Liver (tissue), 9 donors: Measurements from ENCODE around the gene FAM53B. TPM values are rescaled to one million over a fixed set of nuclear protein-coding genes. Genes with fewer than 3 reads are reported as not detected.

Experiments
- DNase-seq: peaks from one replicate; pipeline ENCODE4 v3.0.0-alpha.2; 2017; ENCODE audit warnings: low spot score
- H3K27ac ChIP-seq, 2 donors: one replicate each; pipeline ENCODE4 v1.7.0; 2013; ENCODE audit warnings: inconsistent platforms in 2 of 2, low read length in 2 of 2, control low read depth in 1 of 2, low read depth in 1 of 2, mild to moderate bottlenecking in 1 of 2
- H3K27me3 ChIP-seq, 4 donors: one replicate each; pipeline versions ENCODE4 v1.6.1 to v1.7.0; 2013; ENCODE audit warnings: low read length in 3 of 4, inconsistent platforms in 1 of 4, mild to moderate bottlenecking in 1 of 4, moderate library complexity in 1 of 4; ENCODE audit not compliant: control insufficient read depth in 4 of 4, insufficient read depth in 4 of 4
- H3K36me3 ChIP-seq, 4 donors: one replicate each; pipeline versions ENCODE4 v1.6.1 to v1.7.0; 2013; ENCODE audit warnings: low read length in 3 of 4, mild to moderate bottlenecking in 3 of 4, low read depth in 1 of 4, moderate library complexity in 1 of 4; ENCODE audit not compliant: control insufficient read depth in 4 of 4, insufficient read depth in 3 of 4
- H3K4me1 ChIP-seq, 4 donors: one replicate each; pipeline versions ENCODE4 v1.6.1 to v1.7.0; 2013; ENCODE audit warnings: low read length in 3 of 4, mild to moderate bottlenecking in 3 of 4, moderate library complexity in 1 of 4; ENCODE audit not compliant: control insufficient read depth in 4 of 4, insufficient read depth in 4 of 4
- H3K4me3 ChIP-seq, 3 donors: one replicate each; pipeline versions ENCODE4 v1.6.1 to v1.7.0; 2013; ENCODE audit warnings: low read length in 3 of 3, control low read depth in 1 of 3, low read depth in 1 of 3, mild to moderate bottlenecking in 1 of 3
- H3K9ac ChIP-seq, 2 donors: one replicate each; pipeline ENCODE4 v1.7.0; 2013; ENCODE audit warnings: low read length in 2 of 2, mild to moderate bottlenecking in 2 of 2, moderate library complexity in 2 of 2, control low read depth in 1 of 2, low read depth in 1 of 2
- H3K9me3 ChIP-seq, 4 donors: one replicate each; pipeline versions ENCODE4 v1.6.1 to v1.7.0; 2013; ENCODE audit warnings: low read length in 3 of 4; ENCODE audit not compliant: control insufficient read depth in 4 of 4
- CTCF ChIP-seq: fragments of 150-350 bp; IDR thresholded peaks from 2 replicates; pipeline ENCODE4 v1.5.1; 2017; ENCODE audit warnings: improper control_type of control experiment, low read depth, low read length; ENCODE audit not compliant: missing input control
- FOXA2 ChIP-seq: IDR thresholded peaks from 2 replicates; pipeline ENCODE4 v1.6.1; 2016; ENCODE audit warnings: antibody characterized with exemption
- JUND ChIP-seq, 2 donors: IDR thresholded peaks; 2 replicates each; pipeline ENCODE4 v1.6.1; 2016; ENCODE audit warnings: antibody characterized with exemption in 2 of 2
- SP1 ChIP-seq: IDR thresholded peaks from 2 replicates; pipeline ENCODE4 v1.6.1; 2018; ENCODE audit warnings: antibody characterized with exemption, mild to moderate bottlenecking
- TAF1 ChIP-seq: conservative IDR thresholded peaks from 2 replicates; pipeline ENCODE4 v1.6.1; 2016; ENCODE audit warnings: antibody characterized with exemption, mild to moderate bottlenecking
- YY1 ChIP-seq: IDR thresholded peaks from 2 replicates; pipeline ENCODE4 v1.6.1; 2016; ENCODE audit warnings: antibody characterized with exemption, mild to moderate bottlenecking
- ZBTB33 ChIP-seq: IDR thresholded peaks from 2 replicates; pipeline ENCODE4 v1.6.1; 2016; ENCODE audit warnings: antibody characterized with exemption
- WGBS: extraction: QIAGEN DNeasy Blood & Tissue Kit; methylation state at CpG from one replicate; pipeline ENCODE4 v1.1.7; 2013; 5-methylcytosine and 5-hydroxymethylcytosine counted together
- polyA plus RNA-seq, 2 donors: library from polyadenylated mRNA; stranded (reverse) in 1 of 2; unstranded in 1 of 2; fragments of 200-250 nt in 1 of 2; fragments of >200 nt in 1 of 2; fragmentation: Nextera tagmentation in 1 of 2; extraction: Ambion mirVana in 1 of 2; gene quantifications; one replicate each; pipeline versions ENCODE4 v1.2.1 to v1.2.3, GENCODE V29; 2013 to 2015
- total RNA-seq, 2 donors: library from RNA; depleted of rRNA; stranded (reverse); fragments of >200 nt; gene quantifications; one replicate each; pipeline ENCODE4 v1.2.3, GENCODE V29; 2014
- TF ChIP-seq, protein P1 (sequence below): IDR thresholded peaks from 2 replicates; pipeline ENCODE4 v1.6.1; 2016; ENCODE audit warnings: antibody characterized with exemption
- TF ChIP-seq, protein P2 (sequence below): IDR thresholded peaks from 2 replicates; pipeline ENCODE4 v1.6.1; 2016; ENCODE audit warnings: antibody characterized with exemption, mild to moderate bottlenecking
- donor health status: healthy.
- donor health status: healthy.
- donor health status: healthy.
- donor health status: healthy.
- donor health status: healthy.

The FAM53B gene
- total and polyA plus RNA-seq, 4 donors = 1.1 to 24.0 (median 6.3) TPM

DNA sequence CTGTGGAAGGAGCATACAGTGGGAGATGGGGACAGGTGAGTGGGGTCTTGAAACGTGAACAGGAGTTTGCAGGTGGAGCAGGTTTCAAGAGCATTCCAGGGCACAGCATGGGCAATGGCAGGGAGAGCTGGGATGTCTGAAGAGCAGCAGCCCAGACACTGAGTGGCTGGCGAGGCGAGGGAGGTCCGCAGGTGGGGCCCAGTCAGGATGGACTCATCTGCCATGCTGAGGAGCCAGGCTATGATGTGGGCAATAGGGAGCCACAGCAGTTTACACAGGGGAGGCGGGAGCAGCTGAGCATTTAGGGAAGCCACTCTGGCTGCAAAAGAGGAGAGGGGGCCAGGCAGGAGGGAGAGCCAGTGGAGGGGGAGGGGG, 138.7 kb downstream of the FAM53B start:
- 92% methylated on average over 5 of the region's 5 CpGs for WGBS
- H3K4me1 ChIP-seq = no peaks in the 10 kb centered on the region
- no peaks in the 10 kb centered on the region for H3K9me3 ChIP-seq
- H3K36me3 ChIP-seq = peaks cover 0 to 2% (median 0%) of the 10 kb centered on the region in 4 donors
- TF ChIP-seq TAF1 (no peak), SP1 (no peak), CTCF (no peak), YY1 (no peak)
- H3K27ac ChIP-seq = no peak overlapping the region
- H3K4me3 ChIP-seq = no peak overlapping the region
- no peak for DNase-seq
- no peak overlapping the region for H3K9ac ChIP-seq
- no peaks in the 10 kb centered on the region for H3K27me3 ChIP-seq

DNA sequence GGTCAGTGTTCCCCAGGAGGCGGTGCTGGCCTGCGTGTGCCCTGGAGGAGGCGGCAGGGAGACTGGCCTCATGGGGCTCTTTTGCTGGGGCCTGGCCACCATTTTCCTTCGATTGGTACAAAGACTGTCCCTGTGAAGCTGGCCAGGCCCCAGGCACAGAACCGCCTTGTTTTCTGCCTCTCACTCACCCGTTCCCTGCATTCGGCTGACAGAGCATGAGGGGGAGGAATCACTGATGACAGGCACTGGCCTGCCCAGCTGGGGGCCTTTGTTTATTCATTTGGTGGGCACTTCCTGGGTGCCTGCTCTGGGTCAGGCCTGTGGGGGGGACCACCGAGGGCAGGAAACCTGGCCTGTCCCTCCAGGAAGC, 139.2 kb downstream of the FAM53B start:
- no peaks in the 10 kb centered on the region for H3K9me3 ChIP-seq
- no peak for DNase-seq
- H3K9ac ChIP-seq = no peak overlapping the region
- no peak overlapping the region for H3K27ac ChIP-seq
- 84% methylated on average over 8 of the region's 8 CpGs for WGBS
- no peak overlapping the region for H3K4me3 ChIP-seq
- no peaks in the 10 kb centered on the region for H3K4me1 ChIP-seq
- TF ChIP-seq FOXA2 (no peak), ZBTB33 (no peak), TAF1 (no peak), CTCF (no peak), JUND (IDR thresholded peaks at IDR 0.05) (no peak)
- TF ChIP-seq, protein P1, sequence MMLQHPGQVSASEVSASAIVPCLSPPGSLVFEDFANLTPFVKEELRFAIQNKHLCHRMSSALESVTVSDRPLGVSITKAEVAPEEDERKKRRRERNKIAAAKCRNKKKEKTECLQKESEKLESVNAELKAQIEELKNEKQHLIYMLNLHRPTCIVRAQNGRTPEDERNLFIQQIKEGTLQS = no peak
- TF ChIP-seq, protein P2, sequence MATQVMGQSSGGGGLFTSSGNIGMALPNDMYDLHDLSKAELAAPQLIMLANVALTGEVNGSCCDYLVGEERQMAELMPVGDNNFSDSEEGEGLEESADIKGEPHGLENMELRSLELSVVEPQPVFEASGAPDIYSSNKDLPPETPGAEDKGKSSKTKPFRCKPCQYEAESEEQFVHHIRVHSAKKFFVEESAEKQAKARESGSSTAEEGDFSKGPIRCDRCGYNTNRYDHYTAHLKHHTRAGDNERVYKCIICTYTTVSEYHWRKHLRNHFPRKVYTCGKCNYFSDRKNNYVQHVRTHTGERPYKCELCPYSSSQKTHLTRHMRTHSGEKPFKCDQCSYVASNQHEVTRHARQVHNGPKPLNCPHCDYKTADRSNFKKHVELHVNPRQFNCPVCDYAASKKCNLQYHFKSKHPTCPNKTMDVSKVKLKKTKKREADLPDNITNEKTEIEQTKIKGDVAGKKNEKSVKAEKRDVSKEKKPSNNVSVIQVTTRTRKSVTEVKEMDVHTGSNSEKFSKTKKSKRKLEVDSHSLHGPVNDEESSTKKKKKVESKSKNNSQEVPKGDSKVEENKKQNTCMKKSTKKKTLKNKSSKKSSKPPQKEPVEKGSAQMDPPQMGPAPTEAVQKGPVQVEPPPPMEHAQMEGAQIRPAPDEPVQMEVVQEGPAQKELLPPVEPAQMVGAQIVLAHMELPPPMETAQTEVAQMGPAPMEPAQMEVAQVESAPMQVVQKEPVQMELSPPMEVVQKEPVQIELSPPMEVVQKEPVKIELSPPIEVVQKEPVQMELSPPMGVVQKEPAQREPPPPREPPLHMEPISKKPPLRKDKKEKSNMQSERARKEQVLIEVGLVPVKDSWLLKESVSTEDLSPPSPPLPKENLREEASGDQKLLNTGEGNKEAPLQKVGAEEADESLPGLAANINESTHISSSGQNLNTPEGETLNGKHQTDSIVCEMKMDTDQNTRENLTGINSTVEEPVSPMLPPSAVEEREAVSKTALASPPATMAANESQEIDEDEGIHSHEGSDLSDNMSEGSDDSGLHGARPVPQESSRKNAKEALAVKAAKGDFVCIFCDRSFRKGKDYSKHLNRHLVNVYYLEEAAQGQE = no peak
- H3K36me3 ChIP-seq = no peaks in the 10 kb centered on the region
- no peaks in the 10 kb centered on the region for H3K27me3 ChIP-seq
